Cerebellar cortex (tissue), 1 donor: Measurements from ENCODE around the gene ACOXL.

Experiments
- DNase-seq: peaks from one replicate; pipeline ENCODE4 v3.0.0-alpha.2; 2015; ENCODE audit warnings: low spot score

The ACOXL gene

GRCh38 chr2:110858135-110858725, 125.9 kb downstream of the ACOXL start:
- no peak for DNase-seq

GRCh38 chr2:110858993-110859701, 126.8 kb downstream of the ACOXL start:
- no peak for DNase-seq

- no peak for DNase-seq
These were observed 128.3 kb downstream of the ACOXL start for GRCh38 chr2:110860630-110861029.

- DNase-seq: no peak
These were observed 129.4 kb downstream of the ACOXL start for GRCh38 chr2:110861616-110862260.

GRCh38 chr2:110863726-110864125, 131.4 kb downstream of the ACOXL start:
- DNase-seq: no peak

GRCh38 chr2:110864176-110864575, 131.8 kb downstream of the ACOXL start:
- no peak for DNase-seq

- no peak for DNase-seq
These were observed 132.4 kb downstream of the ACOXL start for GRCh38 chr2:110864731-110865130.

GRCh38 chr2:110865188-110865587, 132.8 kb downstream of the ACOXL start:
- no peak for DNase-seq

- no peak for DNase-seq
These were observed 133.7 kb downstream of the ACOXL start for GRCh38 chr2:110866045-110866444.

- no peak for DNase-seq
These were observed 134.1 kb downstream of the ACOXL start for GRCh38 chr2:110866466-110866865.

GRCh38 chr2:110867078-110867477, 134.7 kb downstream of the ACOXL start:
- DNase-seq: no peak

- DNase-seq: no peak
These were observed 136.6 kb downstream of the ACOXL start for GRCh38 chr2:110868971-110869370.

GRCh38 chr2:110869472-110870446, 137.4 kb downstream of the ACOXL start:
- no peak for DNase-seq

GRCh38 chr2:110870545-110870944, 138.2 kb downstream of the ACOXL start:
- no peak for DNase-seq

GRCh38 chr2:110871637-110872036, 139.3 kb downstream of the ACOXL start:
- no peak for DNase-seq

- no peak for DNase-seq
These were observed 140.1 kb downstream of the ACOXL start for GRCh38 chr2:110872521-110872920.

GRCh38 chr2:110873056-110873502, 140.7 kb downstream of the ACOXL start:
- no peak for DNase-seq

- DNase-seq: no peak
These were observed 141.5 kb downstream of the ACOXL start for GRCh38 chr2:110873597-110874452.

- DNase-seq: no peak
These were observed 142.3 kb downstream of the ACOXL start for GRCh38 chr2:110874453-110875383.

GRCh38 chr2:110875384-110875725, 143.0 kb downstream of the ACOXL start:
- DNase-seq: no peak
